GM23338 (cell line): ENCODE measurements around the gene BAAT. TPM values are rescaled to one million over a fixed set of nuclear protein-coding genes. Genes with fewer than 3 reads are reported as not detected.

ENCODE experiments used
- ATAC-seq: fragments of 200-7000 bp; cut with Tn5 transposase; 3 replicates; pipeline ENCODE4 v1.9.1; 2020
- DNase-seq: peaks from one replicate; pipeline ENCODE4 v3.0.0-alpha.2; 2015; ENCODE audit warnings: low spot score
- H2AFZ ChIP-seq: fragments of 200-600 bp; sonication (generic); 2 replicates; pipeline ENCODE4 v1.8.0; 2016; ENCODE audit warnings: antibody characterized with exemption, mild to moderate bottlenecking, moderate library complexity
- H3F3A ChIP-seq: fragments of 200-600 bp; sonication (generic); replicated peaks from 2 replicates; pipeline ENCODE4 v1.8.0; 2017; ENCODE audit warnings: antibody characterized with exemption, mixed run types, low read depth
- H3K27ac ChIP-seq: fragments of 200-600 bp; sonication (generic); 2 replicates; pipeline ENCODE4 v1.6.1; 2016; ENCODE audit warnings: low read depth
- H3K27me3 ChIP-seq: fragments of 200-600 bp; sonication (generic); 2 replicates; pipeline ENCODE4 v1.8.0; 2016; ENCODE audit warnings: mild to moderate bottlenecking, mixed run types, moderate library complexity; ENCODE audit not compliant: insufficient read depth
- H3K36me3 ChIP-seq: fragments of 200-600 bp; sonication (generic); 2 replicates; pipeline ENCODE4 v1.8.0; 2016; ENCODE audit warnings: mild to moderate bottlenecking; ENCODE audit not compliant: insufficient read depth
- H3K4me1 ChIP-seq: fragments of 200-600 bp; sonication (generic); 2 replicates; pipeline ENCODE4 v1.8.0; 2016; ENCODE audit warnings: mild to moderate bottlenecking, moderate library complexity; ENCODE audit not compliant: insufficient read depth
- H3K4me2 ChIP-seq: fragments of 200-600 bp; sonication (generic); 2 replicates; pipeline ENCODE4 v1.7.1; 2017; ENCODE audit warnings: mixed run types
- H3K4me3 ChIP-seq: fragments of 200-600 bp; sonication (generic); 2 replicates; pipeline ENCODE4 v1.6.1; 2016; ENCODE audit warnings: mixed run types
- H3K79me2 ChIP-seq: fragments of 200-600 bp; sonication (generic); replicated peaks from 2 replicates; pipeline ENCODE4 v1.8.0; 2017; ENCODE audit warnings: mild to moderate bottlenecking; ENCODE audit not compliant: insufficient read depth
- H3K9me2 ChIP-seq: fragments of 200-600 bp; sonication (generic); 2 replicates; pipeline ENCODE4 v1.8.0; 2017; ENCODE audit not compliant: insufficient read depth
- H4K20me1 ChIP-seq: fragments of 200-600 bp; sonication (generic); replicated peaks from 2 replicates; pipeline ENCODE4 v1.8.0; 2017; ENCODE audit warnings: mild to moderate bottlenecking; ENCODE audit not compliant: insufficient read depth
- H3K27ac Mint-ChIP-seq: 2 replicates; pipeline ENCODE4 v1.8.0; 2020; ENCODE audit warnings: inconsistent platforms, mild to moderate bottlenecking, moderate library complexity, mixed read lengths
- H3K27me3 Mint-ChIP-seq: 3 replicates; pipeline ENCODE4 v1.8.0; 2022; ENCODE audit warnings: low read depth, mild to moderate bottlenecking, moderate library complexity, mixed read lengths, inconsistent platforms; ENCODE audit not compliant: insufficient read depth, poor library complexity
- H3K36me3 Mint-ChIP-seq: 3 replicates; pipeline ENCODE4 v1.8.0; 2021; ENCODE audit warnings: low read depth, mild to moderate bottlenecking, inconsistent platforms, moderate library complexity, mixed read lengths
- H3K4me1 Mint-ChIP-seq: 3 replicates; pipeline ENCODE4 v1.8.0; 2020; ENCODE audit warnings: mild to moderate bottlenecking, inconsistent platforms, mixed read lengths
- H3K4me3 Mint-ChIP-seq: 3 replicates; pipeline ENCODE4 v1.8.0; 2021; ENCODE audit warnings: moderate library complexity, mild to moderate bottlenecking, inconsistent platforms, mixed read lengths
- H3K9me3 Mint-ChIP-seq: 3 replicates; pipeline ENCODE4 v1.8.0; 2020; ENCODE audit warnings: moderate library complexity, mild to moderate bottlenecking, inconsistent platforms, mixed read lengths
- CREB1 ChIP-seq: fragments of 250-450 bp; sonication (Bioruptor Pico); IDR thresholded peaks from 2 replicates; pipeline ENCODE4 v1.5.0; 2020; ENCODE audit warnings: low read depth, mild to moderate bottlenecking, moderate library complexity
- CTCF ChIP-seq, 2 experiments: fragments of 200-600 bp in 1 of 2; sonication (generic) in 1 of 2; conservative IDR thresholded peaks; 2 replicates each; pipeline versions ENCODE4 v1.5.1 to v1.6.1; 2016 to 2017; ENCODE audit warnings: antibody characterized with exemption in 2 of 2, low read depth in 2 of 2, mild to moderate bottlenecking in 2 of 2, moderate library complexity in 1 of 2
- ETS1 ChIP-seq: IDR thresholded peaks from 2 replicates; pipeline ENCODE4 v1.6.1; 2016; ENCODE audit warnings: antibody characterized with exemption
- EZH2 ChIP-seq: fragments of 200-600 bp; sonication (generic); IDR thresholded peaks from one replicate; pipeline ENCODE4 v1.8.0; 2017; ENCODE audit warnings: antibody characterized with exemption, mild to moderate bottlenecking, low read depth; ENCODE audit not compliant: unreplicated experiment
- EZH2phosphoT487 ChIP-seq: fragments of 200-600 bp; sonication (generic); IDR thresholded peaks from one replicate; pipeline ENCODE4 v1.8.1; 2018; ENCODE audit warnings: antibody characterized with exemption; ENCODE audit not compliant: unreplicated experiment
- JUNB ChIP-seq: IDR thresholded peaks from one replicate; pipeline ENCODE4 v1.6.1; 2016; ENCODE audit warnings: antibody characterized with exemption; ENCODE audit not compliant: unreplicated experiment
- NANOG ChIP-seq: IDR thresholded peaks from 2 replicates; pipeline ENCODE4 v1.6.1; 2016; ENCODE audit warnings: antibody characterized with exemption, borderline replicate concordance
- POLR2AphosphoS5 ChIP-seq: IDR thresholded peaks from 2 replicates; pipeline ENCODE4 v1.6.1; 2016; ENCODE audit warnings: antibody characterized with exemption, low read depth
- REST ChIP-seq: IDR thresholded peaks from one replicate; pipeline ENCODE4 v1.6.1; 2018; ENCODE audit warnings: antibody characterized with exemption; ENCODE audit not compliant: unreplicated experiment
- STAT1 ChIP-seq: IDR thresholded peaks from one replicate; pipeline ENCODE4 v1.6.1; 2016; ENCODE audit warnings: antibody characterized with exemption; ENCODE audit not compliant: unreplicated experiment
- ZNF114 ChIP-seq: fragments of 250-450 bp; sonication (Bioruptor Pico); IDR thresholded peaks from 2 replicates; pipeline ENCODE4 v1.5.0; 2020; ENCODE audit warnings: mild to moderate bottlenecking, moderate library complexity
- ZNF331 ChIP-seq: fragments of 250-450 bp; sonication (Bioruptor Pico); IDR thresholded peaks from 2 replicates; pipeline ENCODE4 v1.5.0; 2020; ENCODE audit warnings: low read depth, mild to moderate bottlenecking, moderate library complexity
- ZNF462 ChIP-seq: fragments of 250-450 bp; sonication (Bioruptor Pico); IDR thresholded peaks from 2 replicates; pipeline ENCODE4 v1.5.0; 2020; ENCODE audit warnings: mild to moderate bottlenecking, moderate library complexity
- polyA plus RNA-seq: library from polyadenylated mRNA; unstranded; fragments of >200 nt; fragmentation: Nextera tagmentation; extraction: Ambion mirVana; gene quantifications from 2 replicates; pipeline ENCODE4 v1.2.1, GENCODE V29; 2016
- total RNA-seq: library from RNA; depleted of rRNA; stranded (reverse); fragments of >200 nt; shearing (Covaris generic); gene quantifications from 2 replicates; pipeline ENCODE4 v1.2.3, GENCODE V29; 2014

The BAAT gene
- total and polyA plus RNA-seq, 2 experiments from 2014 or later = 0.08 to 0.14 TPM

- Histone ChIP-seq H3K9me2 (peaks cover 10% of the 10 kb centered on the region), H3K4me2 (no peak overlapping the region), H3K79me2 (no peaks in the 10 kb centered on the region), H3K4me3 (no peak overlapping the region), H3K27me3 (no peaks in the 10 kb centered on the region), H3K4me1 (no peaks in the 10 kb centered on the region), H3K27ac (no peak overlapping the region), H3F3A (no peaks in the 10 kb centered on the region), H3K36me3 (no peaks in the 10 kb centered on the region), H2AFZ (no peak overlapping the region), H4K20me1 (no peaks in the 10 kb centered on the region)
- H3K27ac Mint-ChIP-seq = no peak overlapping the region
- H3K36me3 Mint-ChIP-seq = no peaks in the 10 kb centered on the region
- DNase-seq (no peak), ATAC-seq (no peak)
- peaks cover 10% of the 10 kb centered on the region for H3K4me1 Mint-ChIP-seq
- no peak for TF ChIP-seq CTCF (conservative IDR thresholded peaks at IDR 0.05; ENCODE audit: low read depth in 2 of 2)
- no peak for TF ChIP-seq ETS1
- no peak for TF ChIP-seq EZH2
- no peak for TF ChIP-seq STAT1
- no peak for TF ChIP-seq ZNF331 (CRISPR knock-in tag)
- no peak for TF ChIP-seq REST
- no peak for TF ChIP-seq ZNF462 (CRISPR knock-in tag)
- TF ChIP-seq POLR2AphosphoS5 = no peak
- TF ChIP-seq NANOG = no peak
- TF ChIP-seq EZH2phosphoT487 = no peak
- TF ChIP-seq CREB1 (CRISPR knock-in tag) = no peak
- TF ChIP-seq ZNF114 (CRISPR knock-in tag) = no peak
- no peak for TF ChIP-seq JUNB
- H3K9me3 Mint-ChIP-seq = no peaks in the 10 kb centered on the region
- no peaks in the 10 kb centered on the region for H3K27me3 Mint-ChIP-seq
- H3K4me3 Mint-ChIP-seq = no peak overlapping the region
Measured at GRCh38 chr9:101336091-101336490, 48.7 kb downstream of the BAAT start.
